Fibroblast of lung (primary cell): ENCODE data around the gene CREB5.

Experiments
- CTCF ChIP-seq, 2 donors: IDR thresholded peaks in 1 of 2; conservative IDR thresholded peaks in 1 of 2; 1 replicate in 1 of 2; 2 replicates in 1 of 2; pipeline ENCODE4 v1.5.1; 2011 to 2012; ENCODE audit warnings: low read length in 2 of 2, control low read depth in 1 of 2, inconsistent platforms in 1 of 2, low read depth in 1 of 2, mild to moderate bottlenecking in 1 of 2
- EZH2 ChIP-seq: IDR thresholded peaks from 2 replicates; pipeline ENCODE4 v1.5.1; 2012; ENCODE audit warnings: low read length, control low read depth, mild to moderate bottlenecking; ENCODE audit errors: missing control alignments

DNA sequence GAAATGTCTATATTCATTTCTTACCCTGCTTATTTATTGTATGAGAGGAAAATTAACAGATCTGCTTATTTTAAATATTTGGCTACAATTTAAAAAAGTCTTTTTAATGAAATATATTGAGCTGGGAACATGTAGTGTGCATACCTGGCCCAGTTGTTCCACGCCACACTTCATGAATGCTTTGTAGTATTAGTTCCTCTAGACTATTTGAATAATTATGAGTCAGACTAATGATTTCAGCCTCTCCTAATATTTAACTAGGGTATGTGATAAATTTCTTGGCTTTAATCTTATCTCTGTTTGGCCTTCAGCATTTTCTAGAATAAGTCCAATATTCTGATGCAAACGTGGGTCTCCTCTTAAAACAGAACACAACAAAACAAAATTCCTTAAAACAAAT, 226.6 kb downstream of the CREB5 start:
- TF ChIP-seq EZH2 (no peak), CTCF (conservative IDR thresholded peaks at IDR 0.05 in 1 of 2, IDR thresholded peaks at IDR 0.05 in 1 of 2; ENCODE audit: low read depth in 1 of 2, low read length in 2 of 2) (no peak)
